ENCODE results near the gene FLRT2. TPM values are rescaled to one million over a fixed set of nuclear protein-coding genes. Genes with fewer than 3 reads are reported as not detected.

Gene FLRT2
- total and polyA plus RNA-seq, 2 experiments from 2014 or later = 40.0 to 94.1 TPM

GRCh38 chr14:85687456-85687855, 157.5 kb downstream of the FLRT2 start:
- H4K20me1 ChIP-seq (ENCODE audit: insufficient read depth) = no peaks in the 10 kb centered on the region
- in situ Hi-C loops (cut with MboI) = no loop called here
- DNase-seq = no peak
- H3K4me1 ChIP-seq (ENCODE audit: insufficient read depth) = no peaks in the 10 kb centered on the region
- H3F3A ChIP-seq (ENCODE audit: insufficient read depth) = no peaks in the 10 kb centered on the region
- H3K9me3 ChIP-seq (ENCODE audit: low read depth) = no peaks in the 10 kb centered on the region
- H2AFZ ChIP-seq = no peak overlapping the region
- no peaks in the 10 kb centered on the region for H3K9me2 ChIP-seq (ENCODE audit: insufficient read depth)
- no peaks in the 10 kb centered on the region for H3K36me3 ChIP-seq (ENCODE audit: low read depth)
- H3K4me3 ChIP-seq = no peak overlapping the region
- H3K9ac ChIP-seq = no peak overlapping the region
- WGBS, 2 experiments (ENCODE audit: low coverage in 1 of 2, low lambda C conversion rate in 2 of 2, missing lambda C conversion rate in 2 of 2) = 0 to 2% methylated on average over 1 of the region's 1 CpG
- no peaks in the 10 kb centered on the region for H3K79me2 ChIP-seq (ENCODE audit: insufficient read depth)
- TF ChIP-seq EZH2phosphoT487 (IDR thresholded peaks at IDR 0.05; ENCODE audit: insufficient read depth, low read depth) (no peak), EZH2 (IDR thresholded peaks at IDR 0.05; ENCODE audit: insufficient read depth, poor library complexity, severe bottlenecking) (no peak)
- H3K27ac ChIP-seq = no peak overlapping the region
- H3K4me2 ChIP-seq (ENCODE audit: unreplicated experiment) = no peak overlapping the region
- H3K27me3 ChIP-seq (replicated peaks; ENCODE audit: insufficient read depth) = no peaks in the 10 kb centered on the region

- H3K4me3 ChIP-seq = no peak overlapping the region
- no peaks in the 10 kb centered on the region for H3K79me2 ChIP-seq (ENCODE audit: insufficient read depth)
- H4K20me1 ChIP-seq (ENCODE audit: insufficient read depth) = no peaks in the 10 kb centered on the region
- H3K36me3 ChIP-seq (ENCODE audit: low read depth) = no peaks in the 10 kb centered on the region
- H3K27me3 ChIP-seq (replicated peaks; ENCODE audit: insufficient read depth) = no peaks in the 10 kb centered on the region
- in situ Hi-C loops (cut with MboI) = no loop called here
- peak; percentile 11 for DNase-seq
- no peak for TF ChIP-seq EZH2phosphoT487 (IDR thresholded peaks at IDR 0.05; ENCODE audit: insufficient read depth, low read depth)
- TF ChIP-seq EZH2 (IDR thresholded peaks at IDR 0.05; ENCODE audit: insufficient read depth, poor library complexity, severe bottlenecking) = no peak
- no peaks in the 10 kb centered on the region for H3F3A ChIP-seq (ENCODE audit: insufficient read depth)
- WGBS, 2 experiments (ENCODE audit: low coverage in 1 of 2, low lambda C conversion rate in 2 of 2, missing lambda C conversion rate in 2 of 2) = 31 to 47% methylated on average over 1 of the region's 1 CpG
- H3K9ac ChIP-seq = no peak overlapping the region
- H3K4me2 ChIP-seq (ENCODE audit: unreplicated experiment) = no peak overlapping the region
- no peak overlapping the region for H3K27ac ChIP-seq
- H3K4me1 ChIP-seq (ENCODE audit: insufficient read depth) = no peaks in the 10 kb centered on the region
- H3K9me2 ChIP-seq (ENCODE audit: insufficient read depth) = no peaks in the 10 kb centered on the region
- H2AFZ ChIP-seq = no peak overlapping the region
- H3K9me3 ChIP-seq (ENCODE audit: low read depth) = no peaks in the 10 kb centered on the region
Measured at GRCh38 chr14:85688006-85688405, 158.1 kb downstream of the FLRT2 start.

GRCh38 chr14:85695300-85695699, 165.4 kb downstream of the FLRT2 start:
- Histone ChIP-seq H4K20me1 (ENCODE audit: insufficient read depth) (no peaks in the 10 kb centered on the region), H3K79me2 (ENCODE audit: insufficient read depth) (no peaks in the 10 kb centered on the region), H3K4me3 (no peak overlapping the region), H3K27me3 (replicated peaks; ENCODE audit: insufficient read depth) (no peaks in the 10 kb centered on the region), H3F3A (ENCODE audit: insufficient read depth) (no peaks in the 10 kb centered on the region), H3K9me2 (ENCODE audit: insufficient read depth) (no peaks in the 10 kb centered on the region), H3K9me3 (ENCODE audit: low read depth) (no peaks in the 10 kb centered on the region), H2AFZ (no peak overlapping the region), H3K4me1 (ENCODE audit: insufficient read depth) (no peaks in the 10 kb centered on the region), H3K9ac (no peak overlapping the region), H3K27ac (no peak overlapping the region), H3K4me2 (ENCODE audit: unreplicated experiment) (no peak overlapping the region), H3K36me3 (ENCODE audit: low read depth) (no peaks in the 10 kb centered on the region)
- DNase-seq = no peak
- in situ Hi-C loops (cut with MboI) = no loop called here
- TF ChIP-seq EZH2 (IDR thresholded peaks at IDR 0.05; ENCODE audit: insufficient read depth, poor library complexity, severe bottlenecking) = no peak
- no peak for TF ChIP-seq EZH2phosphoT487 (IDR thresholded peaks at IDR 0.05; ENCODE audit: insufficient read depth, low read depth)
- WGBS, 2 experiments (ENCODE audit: low coverage in 1 of 2, low lambda C conversion rate in 2 of 2, missing lambda C conversion rate in 2 of 2) = 16 to 27% methylated on average over 2 of the region's 2 CpGs

- H3K27ac ChIP-seq = no peak overlapping the region
- H4K20me1 ChIP-seq (ENCODE audit: insufficient read depth) = no peaks in the 10 kb centered on the region
- in situ Hi-C loops (cut with MboI) = no loop called here
Measured at GRCh38 chr14:85701116-85701515, 171.2 kb downstream of the FLRT2 start.

GRCh38 chr14:85701763-85702162, 171.8 kb downstream of the FLRT2 start:
- no peaks in the 10 kb centered on the region for H3K4me1 ChIP-seq (ENCODE audit: insufficient read depth)
- no peaks in the 10 kb centered on the region for H3K9me2 ChIP-seq (ENCODE audit: insufficient read depth)
- H3K9me3 ChIP-seq (ENCODE audit: low read depth) = no peaks in the 10 kb centered on the region
- no peaks in the 10 kb centered on the region for H3K36me3 ChIP-seq (ENCODE audit: low read depth)
- H3K4me2 ChIP-seq (ENCODE audit: unreplicated experiment) = no peak overlapping the region
- H3K4me3 ChIP-seq = no peak overlapping the region
- in situ Hi-C loops (cut with MboI) = no loop called here
- no peaks in the 10 kb centered on the region for H3K27me3 ChIP-seq (replicated peaks; ENCODE audit: insufficient read depth)
- H3F3A ChIP-seq (ENCODE audit: insufficient read depth) = no peaks in the 10 kb centered on the region
- H2AFZ ChIP-seq = no peak overlapping the region
- no peak overlapping the region for H3K27ac ChIP-seq
- H3K9ac ChIP-seq = no peak overlapping the region
- TF ChIP-seq EZH2phosphoT487 (IDR thresholded peaks at IDR 0.05; ENCODE audit: insufficient read depth, low read depth) = no peak
- no peak for TF ChIP-seq EZH2 (IDR thresholded peaks at IDR 0.05; ENCODE audit: insufficient read depth, poor library complexity, severe bottlenecking)
- 57% methylated on average over 3 of the region's 3 CpGs for WGBS, 2 experiments (ENCODE audit: low coverage in 1 of 2, low lambda C conversion rate in 2 of 2, missing lambda C conversion rate in 2 of 2)
- H4K20me1 ChIP-seq (ENCODE audit: insufficient read depth) = no peaks in the 10 kb centered on the region
- DNase-seq = no peak
- no peaks in the 10 kb centered on the region for H3K79me2 ChIP-seq (ENCODE audit: insufficient read depth)

More at GRCh38 chr14:85701116-85701515, 171.2 kb downstream of the FLRT2 start:
- H3K9me2 ChIP-seq (ENCODE audit: insufficient read depth) = no peaks in the 10 kb centered on the region
- no peaks in the 10 kb centered on the region for H3K27me3 ChIP-seq (replicated peaks; ENCODE audit: insufficient read depth)
- TF ChIP-seq EZH2 (IDR thresholded peaks at IDR 0.05; ENCODE audit: insufficient read depth, poor library complexity, severe bottlenecking) (no peak), EZH2phosphoT487 (IDR thresholded peaks at IDR 0.05; ENCODE audit: insufficient read depth, low read depth) (no peak)
- WGBS, 2 experiments (ENCODE audit: low coverage in 1 of 2, low lambda C conversion rate in 2 of 2, missing lambda C conversion rate in 2 of 2) = 51 to 53% methylated on average over 6 of the region's 6 CpGs
- no peak overlapping the region for H3K4me3 ChIP-seq
- no peak overlapping the region for H3K9ac ChIP-seq
- no peak for DNase-seq
- H3K9me3 ChIP-seq (ENCODE audit: low read depth) = no peaks in the 10 kb centered on the region
- no peaks in the 10 kb centered on the region for H3K79me2 ChIP-seq (ENCODE audit: insufficient read depth)
- H2AFZ ChIP-seq = no peak overlapping the region
- H3K4me2 ChIP-seq (ENCODE audit: unreplicated experiment) = no peak overlapping the region
- no peaks in the 10 kb centered on the region for H3K36me3 ChIP-seq (ENCODE audit: low read depth)
- H3F3A ChIP-seq (ENCODE audit: insufficient read depth) = no peaks in the 10 kb centered on the region
- no peaks in the 10 kb centered on the region for H3K4me1 ChIP-seq (ENCODE audit: insufficient read depth)
